HG03095 (cell line): ENCODE results near the gene DLG2.

Experiments used
- ATAC-seq: cut with Tn5 transposase; IDR thresholded peaks from one replicate; pipeline ENCODE4 v1.9.1; 2021; ENCODE audit warnings: moderate library complexity; ENCODE audit not compliant: unreplicated experiment

DLG2 gene

GRCh38 chr11:83715927-83716535 lies 1911.1 kb downstream of the DLG2 start:
- ATAC-seq, result no peak

- no peak for ATAC-seq
Observed at GRCh38 chr11:83713708-83714107, 1913.4 kb downstream of the DLG2 start.

GRCh38 chr11:83711106-83711527 lies 1916.0 kb downstream of the DLG2 start:
- no peak for ATAC-seq

GRCh38 chr11:83709434-83709833 lies 1917.7 kb downstream of the DLG2 start:
- no peak for ATAC-seq

DNA sequence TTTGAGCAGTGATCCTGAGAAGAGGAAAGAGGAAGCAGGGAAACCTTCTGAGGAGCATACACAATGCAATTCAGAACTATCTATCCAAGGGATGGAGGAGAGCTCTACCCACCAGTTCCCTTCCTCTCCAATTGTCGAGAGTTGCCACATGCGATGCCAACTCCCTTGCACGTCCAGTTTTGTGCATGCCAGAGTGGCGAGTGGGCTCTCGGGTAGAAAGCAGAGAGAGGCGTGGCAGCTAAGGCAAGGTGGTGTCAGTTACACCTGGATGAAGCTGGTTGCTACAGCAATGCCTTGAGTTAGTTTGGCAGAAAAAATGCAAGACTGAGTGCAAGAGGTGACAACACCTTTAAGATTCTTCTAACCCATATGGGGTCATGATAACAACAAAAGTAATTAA lies 1920.6 kb downstream of the DLG2 start:
- no peak for ATAC-seq

DNA sequence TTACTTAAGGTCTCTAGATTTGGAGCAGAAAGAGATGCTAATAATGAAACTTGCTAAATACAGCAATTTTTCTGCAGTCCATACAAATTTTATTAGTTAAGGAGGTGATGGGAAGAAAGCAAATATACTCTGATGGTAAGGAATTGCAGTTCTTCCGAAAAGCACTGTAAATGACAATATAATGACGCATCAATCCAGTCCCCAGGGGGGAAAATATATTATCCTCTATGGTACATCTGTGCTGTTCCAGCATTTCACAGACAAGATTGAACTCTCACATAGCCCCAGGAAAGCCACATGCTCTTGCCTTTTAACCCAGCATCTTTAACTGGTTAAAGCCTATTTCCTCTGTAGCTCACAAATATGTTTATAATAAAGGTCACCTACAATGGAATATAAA lies 1924.3 kb downstream of the DLG2 start:
- ATAC-seq, result no peak

GRCh38 chr11:83697518-83697917 lies 1929.6 kb downstream of the DLG2 start:
- ATAC-seq, result no peak

DNA sequence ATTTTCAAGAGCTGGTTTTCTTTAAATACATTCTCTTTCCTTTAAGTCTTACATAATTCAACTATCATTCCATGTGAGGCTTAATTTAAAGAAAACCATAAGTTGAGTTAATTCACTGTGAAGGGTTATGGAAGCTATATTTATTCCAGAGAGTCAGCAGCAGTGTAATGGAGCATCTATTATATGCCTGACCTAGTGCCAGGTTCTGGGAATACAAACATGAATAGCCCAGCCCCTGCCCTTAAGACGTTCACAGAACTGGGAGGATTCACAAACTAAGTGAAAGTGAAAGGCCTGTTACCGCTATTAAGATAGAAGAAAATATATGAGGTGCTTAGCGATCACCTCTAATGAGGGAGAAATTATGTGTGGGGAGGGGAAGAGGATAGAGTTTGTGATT lies 1932.1 kb downstream of the DLG2 start:
- ATAC-seq, result no peak

- no peak for ATAC-seq
Observed at GRCh38 chr11:83694191-83694910, 1932.8 kb downstream of the DLG2 start.

DNA sequence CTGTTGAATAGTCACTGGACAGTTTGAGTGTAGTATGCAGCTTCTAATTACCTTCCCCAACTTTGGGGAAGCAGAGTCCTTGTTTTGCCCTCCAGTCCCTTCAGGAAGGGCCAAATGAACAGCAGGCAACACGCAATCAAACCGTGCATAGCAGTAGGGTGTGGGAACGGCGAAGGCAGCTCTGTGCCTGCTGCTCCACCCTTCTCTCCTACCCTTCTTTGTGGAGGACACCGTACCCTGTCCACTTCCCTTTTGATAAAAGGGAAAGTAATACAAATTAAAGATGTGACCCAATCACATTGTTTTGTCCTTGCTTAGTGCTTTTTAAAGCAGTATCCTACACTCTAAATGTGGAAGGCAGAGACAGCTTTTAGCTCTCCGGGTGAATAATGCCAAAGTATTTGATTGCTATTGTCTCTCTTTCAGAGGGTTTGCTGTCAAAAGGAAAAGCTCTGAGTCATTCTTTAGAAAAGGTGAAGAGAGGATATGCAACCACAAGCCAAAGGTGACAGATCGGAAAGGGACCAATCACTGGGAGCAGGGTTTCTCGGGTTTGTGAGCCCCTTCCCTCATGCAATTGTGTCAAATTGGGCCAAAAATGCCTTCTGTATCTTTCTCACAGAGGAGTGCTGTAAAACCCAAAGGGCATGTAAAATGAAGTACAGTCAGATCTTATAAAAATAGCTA lies 1933.7 kb downstream of the DLG2 start:
- no peak for ATAC-seq

DNA sequence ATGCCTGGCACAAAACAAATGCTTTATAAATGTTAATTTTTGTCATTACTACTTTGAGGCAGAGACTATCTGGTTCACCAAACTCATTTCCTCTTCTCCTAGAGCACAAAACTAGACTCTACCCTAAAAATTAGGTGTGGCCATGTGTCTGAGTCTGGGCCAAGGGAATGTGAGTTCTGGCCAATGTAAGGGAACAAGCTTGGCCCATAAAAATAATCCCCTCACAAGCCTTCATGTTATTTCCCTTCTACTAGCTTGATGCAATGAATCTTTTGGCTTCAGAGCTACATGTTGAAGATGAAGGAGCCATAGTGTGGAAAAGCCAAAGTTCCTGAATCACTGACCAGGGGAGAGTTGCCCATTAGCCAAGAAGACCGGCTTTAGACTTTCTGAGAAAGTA lies 1934.5 kb downstream of the DLG2 start:
- ATAC-seq, result no peak

DNA sequence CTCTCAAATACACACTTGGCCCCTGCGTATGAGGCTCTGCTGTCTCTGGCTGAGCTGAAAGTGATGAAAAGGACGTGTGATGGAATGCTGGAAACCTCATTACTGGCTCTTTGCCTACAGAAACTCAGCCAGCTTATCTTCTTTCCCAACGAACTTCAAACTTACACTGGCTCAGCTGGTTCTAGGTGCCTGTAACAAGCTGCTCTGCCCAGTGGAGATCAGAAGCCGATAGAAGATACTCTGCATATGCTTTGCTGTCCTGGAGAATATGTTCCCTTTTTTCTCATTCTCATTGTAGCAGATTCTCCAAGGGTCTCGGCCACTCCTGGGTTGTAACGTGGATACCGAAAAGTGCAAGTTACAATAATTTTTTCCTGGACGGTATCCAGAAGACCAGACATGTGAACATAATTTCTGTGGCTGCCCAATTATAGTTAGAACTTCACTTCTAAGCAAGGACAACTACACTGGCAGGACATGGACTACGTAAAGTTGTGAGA lies 1935.6 kb downstream of the DLG2 start:
- no peak for ATAC-seq

DNA sequence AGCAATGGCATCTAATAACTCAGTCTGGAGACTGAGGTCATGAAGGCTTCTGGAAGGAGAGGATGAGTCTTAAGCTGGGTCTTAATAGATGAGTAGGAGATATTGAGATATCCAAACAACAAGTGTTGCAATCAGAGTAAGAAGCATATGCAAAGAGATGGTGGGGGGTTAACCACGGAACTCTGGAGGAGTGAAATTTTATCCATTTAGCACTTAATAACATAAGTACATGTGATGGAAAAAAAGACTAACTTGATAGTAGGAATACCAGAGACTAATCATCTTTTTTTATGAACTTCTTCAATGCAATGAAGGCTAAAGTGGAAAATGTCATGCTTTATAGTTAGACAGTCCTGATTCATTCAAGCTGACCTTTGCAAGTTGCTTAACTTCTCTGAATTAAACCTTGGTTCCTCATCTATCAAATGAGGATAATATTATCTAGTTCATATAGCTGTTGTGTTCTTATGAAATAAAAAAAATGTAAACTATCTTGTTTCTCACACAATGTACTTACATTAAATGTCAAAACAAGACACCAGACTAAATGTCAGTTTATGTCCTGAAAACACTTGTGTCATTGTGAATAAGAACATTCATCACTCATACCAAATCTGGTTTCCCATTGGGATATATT lies 1937.9 kb downstream of the DLG2 start:
- ATAC-seq, result no peak

- no peak for ATAC-seq
Observed at GRCh38 chr11:83687787-83688186, 1939.4 kb downstream of the DLG2 start.

DNA sequence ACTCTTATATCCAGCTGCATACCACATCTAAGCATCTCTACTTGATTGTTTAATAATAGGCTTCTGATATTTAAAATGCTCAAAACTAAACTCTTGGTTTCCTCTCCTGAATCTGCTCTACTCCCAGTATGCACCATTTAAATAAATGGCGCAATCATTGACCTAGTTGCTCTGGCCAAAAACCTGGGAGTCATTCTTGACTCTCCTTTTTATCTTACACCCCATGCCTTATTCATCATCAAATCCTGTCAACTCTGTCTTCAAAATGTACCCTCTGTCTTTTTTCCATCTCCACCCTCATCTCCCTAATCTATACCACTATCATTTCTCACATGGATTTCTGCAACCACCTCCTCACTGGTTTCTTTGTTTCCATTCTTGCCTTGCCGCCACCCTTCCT lies 1941.4 kb downstream of the DLG2 start:
- no peak for ATAC-seq

- ATAC-seq, result no peak
Observed at GRCh38 chr11:83684071-83684470, 1943.1 kb downstream of the DLG2 start.

DNA sequence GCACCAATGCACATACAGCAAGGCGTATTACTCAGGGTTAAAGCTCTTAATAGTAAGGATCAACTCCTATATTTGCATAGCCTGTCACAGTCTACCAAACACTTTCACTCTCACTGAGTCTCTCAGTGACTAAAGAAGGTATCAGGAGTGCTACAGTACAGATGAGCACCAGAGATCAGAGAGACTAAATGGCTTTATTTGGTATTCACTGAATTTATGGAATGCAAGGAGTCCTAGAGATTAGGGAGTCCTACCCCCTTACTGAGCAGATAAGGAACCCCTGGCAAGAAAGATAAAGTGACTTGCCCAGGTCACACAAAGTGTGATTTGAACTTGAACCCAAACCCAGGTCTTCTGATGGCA lies 1944.6 kb downstream of the DLG2 start:
- peak; percentile 91 for ATAC-seq

- ATAC-seq, result no peak
Observed at GRCh38 chr11:83681906-83682610, 1945.1 kb downstream of the DLG2 start.

GRCh38 chr11:83681031-83681781 lies 1945.9 kb downstream of the DLG2 start:
- ATAC-seq, result peak; percentile 71

- no peak for ATAC-seq
Observed at GRCh38 chr11:83680321-83680720, 1946.8 kb downstream of the DLG2 start.
